ENCODE results near the gene UBTD2. TPM values are rescaled to one million over a fixed set of nuclear protein-coding genes. Genes with fewer than 3 reads are reported as not detected.
A peak's percentile ranks its signal among the peaks of the same experiment; 100 is the strongest.

The UBTD2 gene
- total RNA-seq, 4 donors from 2014 or later = 14.5 to 22.1 (median 16.2) TPM

DNA sequence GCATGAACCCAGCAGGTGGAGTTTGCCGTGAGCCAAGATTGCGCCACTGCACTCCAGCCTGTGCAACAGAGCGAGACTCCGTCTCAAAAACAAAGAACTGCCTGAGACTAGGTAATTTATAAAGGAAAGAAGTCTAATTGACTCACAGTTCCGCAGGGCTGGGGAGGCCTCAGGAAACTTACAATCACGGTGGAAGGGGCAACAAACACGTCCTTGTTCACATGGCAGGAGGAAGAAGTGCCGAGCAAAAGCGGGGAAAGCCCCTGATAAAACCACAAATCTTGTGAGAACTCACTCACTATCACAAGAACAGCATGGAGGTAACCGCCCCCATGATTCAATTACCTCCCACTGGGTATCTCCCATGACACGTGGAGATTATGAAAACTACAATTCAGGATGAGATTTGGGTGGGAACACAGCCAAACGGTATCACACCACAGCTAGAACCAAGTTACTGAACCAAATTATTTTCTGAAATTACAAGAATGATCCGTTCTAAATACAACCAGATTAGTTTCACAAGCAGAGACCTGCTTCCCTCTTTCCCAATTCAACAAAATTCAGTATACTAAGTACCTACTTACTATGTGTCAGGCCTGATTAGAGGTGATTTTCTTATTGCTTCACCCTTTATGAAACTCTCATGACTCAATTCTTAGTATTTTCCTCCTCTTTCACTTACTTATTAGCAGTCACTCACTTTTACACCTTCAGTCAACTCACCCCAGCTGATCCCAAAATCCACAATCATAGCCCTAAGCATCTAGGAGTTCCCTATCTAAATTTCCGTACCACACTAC lies 8.4 kb downstream of the UBTD2 start:
- DNase-seq (ENCODE audit: low spot score) (no peak), ATAC-seq (ENCODE audit: low FRiP score) (peak; percentile 89)

DNA sequence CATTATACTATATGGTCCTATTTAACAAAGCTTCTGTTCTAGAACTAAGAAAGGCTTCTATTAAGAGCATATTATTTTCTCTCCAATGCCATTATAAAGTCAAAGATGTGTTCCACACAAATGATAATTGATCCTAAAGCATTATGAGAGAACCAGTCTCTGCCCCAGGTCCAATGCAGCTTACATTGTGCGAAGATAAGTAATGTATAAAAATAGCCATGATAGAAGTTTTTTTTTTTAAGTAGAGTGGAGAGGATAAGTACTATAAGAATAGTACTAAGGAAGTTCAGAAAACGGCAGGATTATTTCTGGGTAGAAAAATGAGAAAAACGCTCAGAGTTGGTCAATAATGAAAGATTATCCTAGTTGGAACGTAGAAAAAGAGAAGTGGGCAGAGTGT lies 15.6 kb downstream of the UBTD2 start:
- TF ChIP-seq, protein P1, sequence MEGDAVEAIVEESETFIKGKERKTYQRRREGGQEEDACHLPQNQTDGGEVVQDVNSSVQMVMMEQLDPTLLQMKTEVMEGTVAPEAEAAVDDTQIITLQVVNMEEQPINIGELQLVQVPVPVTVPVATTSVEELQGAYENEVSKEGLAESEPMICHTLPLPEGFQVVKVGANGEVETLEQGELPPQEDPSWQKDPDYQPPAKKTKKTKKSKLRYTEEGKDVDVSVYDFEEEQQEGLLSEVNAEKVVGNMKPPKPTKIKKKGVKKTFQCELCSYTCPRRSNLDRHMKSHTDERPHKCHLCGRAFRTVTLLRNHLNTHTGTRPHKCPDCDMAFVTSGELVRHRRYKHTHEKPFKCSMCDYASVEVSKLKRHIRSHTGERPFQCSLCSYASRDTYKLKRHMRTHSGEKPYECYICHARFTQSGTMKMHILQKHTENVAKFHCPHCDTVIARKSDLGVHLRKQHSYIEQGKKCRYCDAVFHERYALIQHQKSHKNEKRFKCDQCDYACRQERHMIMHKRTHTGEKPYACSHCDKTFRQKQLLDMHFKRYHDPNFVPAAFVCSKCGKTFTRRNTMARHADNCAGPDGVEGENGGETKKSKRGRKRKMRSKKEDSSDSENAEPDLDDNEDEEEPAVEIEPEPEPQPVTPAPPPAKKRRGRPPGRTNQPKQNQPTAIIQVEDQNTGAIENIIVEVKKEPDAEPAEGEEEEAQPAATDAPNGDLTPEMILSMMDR (IDR thresholded peaks at IDR 0.05) = no peak
- ATAC-seq (ENCODE audit: low FRiP score) (no peak), DNase-seq (ENCODE audit: low spot score) (no peak)

More for the DNA sequence above, 8.4 kb downstream of the UBTD2 start:
- TF ChIP-seq, protein P1 (IDR thresholded peaks at IDR 0.05) = no peak

DNA sequence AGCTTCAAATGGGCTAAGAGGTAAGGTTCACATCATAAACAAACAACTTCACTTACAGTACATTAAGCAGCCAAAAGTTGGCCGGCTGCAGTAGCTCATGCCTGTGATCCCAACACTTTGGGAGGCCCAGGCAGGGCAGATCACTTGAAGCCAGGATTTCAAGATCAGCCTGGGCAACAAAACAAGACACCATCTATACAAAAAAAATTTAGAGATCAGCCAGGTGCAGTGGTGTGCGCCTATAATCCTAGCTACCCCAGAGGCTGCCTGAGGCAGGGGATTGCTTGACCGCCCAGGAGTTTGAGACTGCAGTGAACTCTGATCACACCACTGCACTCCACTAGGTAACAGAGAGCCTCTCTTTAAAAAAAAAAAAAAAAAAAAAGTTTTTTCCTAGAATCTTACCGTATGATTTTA lies 16.9 kb downstream of the UBTD2 start:
- no peak for ATAC-seq (ENCODE audit: low FRiP score)
- TF ChIP-seq, protein P1 (IDR thresholded peaks at IDR 0.05) = no peak
- DNase-seq (ENCODE audit: low spot score) = no peak

DNA sequence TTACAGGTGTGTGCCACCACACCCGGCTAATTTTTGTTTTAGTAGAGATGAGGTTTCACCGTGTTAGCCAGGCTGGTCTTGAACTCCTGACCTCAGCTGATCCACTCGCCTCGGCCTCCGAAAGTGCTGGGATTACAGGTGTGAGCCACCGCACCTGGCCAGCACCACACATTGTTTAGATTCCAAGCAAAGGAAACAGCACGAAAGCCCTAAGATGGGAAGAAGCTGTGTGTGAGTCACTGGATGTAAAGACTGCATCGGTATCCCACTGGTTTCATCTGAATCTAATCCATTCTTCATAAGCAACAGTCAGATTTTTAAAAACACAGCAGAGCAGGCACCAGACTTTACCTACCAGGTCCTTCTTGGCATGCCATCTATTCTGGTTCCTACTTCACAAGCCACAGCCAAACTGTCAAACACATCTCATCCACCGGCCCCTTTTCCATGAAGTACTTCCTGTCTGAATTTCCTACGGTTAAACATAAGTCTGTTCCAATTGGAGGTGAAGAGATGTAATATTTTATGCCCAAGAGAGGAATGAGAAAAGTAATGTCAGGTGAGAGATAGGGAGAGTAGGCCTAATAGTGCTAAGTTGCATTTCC lies 17.4 kb downstream of the UBTD2 start:
- ATAC-seq (ENCODE audit: low FRiP score) (no peak), DNase-seq (ENCODE audit: low spot score) (no peak)
- TF ChIP-seq, protein P1 (IDR thresholded peaks at IDR 0.05) = no peak

DNA sequence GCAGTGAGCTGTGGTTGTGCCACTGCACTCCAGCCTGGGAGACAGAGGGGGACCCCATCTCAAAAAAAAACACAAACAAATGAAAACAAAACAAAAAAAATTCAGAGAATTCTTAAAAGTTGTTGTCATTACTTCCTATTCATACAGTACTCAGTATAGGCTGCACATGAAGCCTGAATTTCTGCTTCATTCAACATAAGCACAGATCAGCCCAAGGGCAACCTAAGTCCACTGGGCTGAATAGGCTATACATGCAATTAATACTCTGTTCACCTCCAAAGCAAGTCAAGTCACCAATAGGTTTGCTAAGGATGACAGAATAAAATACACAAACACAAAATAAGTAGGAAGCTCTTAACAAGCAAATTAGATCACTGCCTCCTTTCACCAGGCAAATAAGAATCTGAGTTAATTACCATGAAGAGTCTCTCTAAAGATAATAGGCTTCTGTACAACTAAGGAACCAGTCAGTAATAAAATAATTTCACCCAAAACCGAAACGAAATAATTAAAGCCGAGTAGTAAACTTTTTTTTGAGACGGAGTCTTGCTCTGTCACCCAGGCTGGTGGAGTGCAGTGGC lies 18.7 kb downstream of the UBTD2 start:
- ATAC-seq (ENCODE audit: low FRiP score) (no peak), DNase-seq (ENCODE audit: low spot score) (no peak)
- TF ChIP-seq, protein P1 (IDR thresholded peaks at IDR 0.05) = no peak

DNA sequence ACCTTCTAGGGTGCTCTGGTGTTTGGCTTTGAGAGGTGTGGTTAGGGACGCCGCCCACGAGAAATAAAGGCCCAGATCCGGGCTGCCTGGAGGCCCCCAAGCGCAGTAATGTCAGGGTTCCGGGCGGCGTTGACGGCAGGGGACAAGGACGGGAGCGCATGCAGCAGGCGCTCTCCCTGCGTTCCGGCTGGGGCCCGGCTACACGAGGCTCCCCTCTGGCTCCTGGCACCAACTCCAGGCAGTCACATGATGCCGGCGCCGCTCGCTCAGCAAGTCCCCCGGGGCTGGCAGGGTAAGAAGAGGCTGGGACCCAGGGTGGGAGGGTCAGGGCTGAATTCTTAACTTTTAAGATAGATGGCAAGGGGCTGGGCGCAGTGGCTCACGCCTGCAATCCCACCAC lies 28.1 kb downstream of the UBTD2 start:
- ATAC-seq (ENCODE audit: low FRiP score) = no peak
- no peak for DNase-seq (ENCODE audit: low spot score)
- TF ChIP-seq, protein P1 (IDR thresholded peaks at IDR 0.05) = no peak

All from omental fat pad (tissue), 4 donors.